Gastroesophageal sphincter (tissue), 3 donors: ENCODE data around the gene SLC38A10.

Experiments used
- CTCF ChIP-seq, 4 experiments: fragments of 200-600 bp in 2 of 4; fragments of 450-650 bp in 2 of 4; sonication (generic) in 1 of 4; IDR thresholded peaks; one replicate each; pipeline ENCODE4 v1.5.1; 2017 to 2019; ENCODE audit warnings: antibody characterized with exemption in 4 of 4, mild to moderate bottlenecking in 2 of 4, moderate library complexity in 2 of 4
- EP300 ChIP-seq: sonication (generic); formaldehyde crosslinking; IDR thresholded peaks from one replicate; pipeline ENCODE4 v1.6.1; 2017; ENCODE audit warnings: antibody characterized with exemption, mild to moderate bottlenecking

GRCh38 chr17:81331527-81332043 lies 36.5 kb upstream of the SLC38A10 start:
- TF ChIP-seq EP300 (no peak), CTCF (IDR thresholded peaks at IDR 0.05) (no peak)
